Ishikawa (cell line): ENCODE results near the gene PTPRM.

ENCODE experiments used
- CEBPB ChIP-seq: IDR thresholded peaks from 2 replicates; pipeline ENCODE4 v1.6.1; 2012
- CREB1 ChIP-seq: IDR thresholded peaks from 2 replicates; pipeline ENCODE4 v1.6.1; 2012; ENCODE audit warnings: low read depth
- EGR1 ChIP-seq: IDR thresholded peaks from 2 replicates; pipeline ENCODE4 v1.6.1; 2012
- EP300 ChIP-seq: IDR thresholded peaks from 2 replicates; pipeline ENCODE4 v1.6.1; 2012; ENCODE audit warnings: borderline replicate concordance
- FOXM1 ChIP-seq: IDR thresholded peaks from 2 replicates; pipeline ENCODE4 v1.6.1; 2012; ENCODE audit warnings: low read depth, borderline replicate concordance
- NFIC ChIP-seq: IDR thresholded peaks from 2 replicates; pipeline ENCODE4 v1.6.1; 2012
- RAD21 ChIP-seq: IDR thresholded peaks from 2 replicates; pipeline ENCODE4 v1.6.1; 2012; ENCODE audit warnings: low read depth
- TAF1 ChIP-seq: IDR thresholded peaks from 2 replicates; pipeline ENCODE4 v1.6.1; 2012; ENCODE audit warnings: low read depth, mild to moderate bottlenecking
- TCF12 ChIP-seq: IDR thresholded peaks from 2 replicates; pipeline ENCODE4 v1.6.1; 2012; ENCODE audit warnings: low read depth
- TEAD4 ChIP-seq: IDR thresholded peaks from 2 replicates; pipeline ENCODE4 v1.6.1; 2012
- YY1 ChIP-seq: IDR thresholded peaks from 2 replicates; pipeline ENCODE4 v1.6.1; 2012; ENCODE audit warnings: low read depth
- ZBTB7A ChIP-seq: IDR thresholded peaks from 2 replicates; pipeline ENCODE4 v1.6.1; 2012; ENCODE audit warnings: low read depth
- TF ChIP-seq, protein P1 (sequence below): IDR thresholded peaks from 2 replicates; pipeline ENCODE4 v1.6.1; 2012; ENCODE audit warnings: low read depth, mild to moderate bottlenecking
- TF ChIP-seq, protein P2 (sequence below): IDR thresholded peaks from 2 replicates; pipeline ENCODE4 v1.6.1; 2012
- TF ChIP-seq, protein P3 (sequence below): IDR thresholded peaks from 2 replicates; pipeline ENCODE4 v1.6.1; 2012

The PTPRM gene

DNA sequence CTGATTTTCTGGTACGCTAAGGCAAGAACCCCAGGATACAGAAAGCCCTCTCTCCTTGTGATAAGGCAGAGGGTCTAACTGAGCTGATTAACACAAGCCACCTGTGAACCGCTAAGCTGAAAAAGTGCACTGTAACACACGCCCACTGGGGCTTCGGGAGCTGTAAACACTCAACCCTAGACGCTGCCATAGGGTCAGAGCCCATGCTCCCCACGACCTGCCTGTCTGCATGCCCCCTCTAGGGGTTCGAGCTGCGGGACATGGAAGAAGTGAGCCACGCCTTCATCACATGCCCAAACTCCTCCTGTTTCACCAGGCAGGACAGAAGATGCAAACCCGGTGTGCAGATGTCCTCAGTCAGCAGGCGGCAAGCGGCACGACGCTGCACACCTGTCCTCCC is 868.3 kb downstream of the PTPRM start:
- TF ChIP-seq ZBTB7A, result no peak
- TF ChIP-seq RAD21, result no peak
- no peak for TF ChIP-seq YY1
- TF ChIP-seq, protein P1, sequence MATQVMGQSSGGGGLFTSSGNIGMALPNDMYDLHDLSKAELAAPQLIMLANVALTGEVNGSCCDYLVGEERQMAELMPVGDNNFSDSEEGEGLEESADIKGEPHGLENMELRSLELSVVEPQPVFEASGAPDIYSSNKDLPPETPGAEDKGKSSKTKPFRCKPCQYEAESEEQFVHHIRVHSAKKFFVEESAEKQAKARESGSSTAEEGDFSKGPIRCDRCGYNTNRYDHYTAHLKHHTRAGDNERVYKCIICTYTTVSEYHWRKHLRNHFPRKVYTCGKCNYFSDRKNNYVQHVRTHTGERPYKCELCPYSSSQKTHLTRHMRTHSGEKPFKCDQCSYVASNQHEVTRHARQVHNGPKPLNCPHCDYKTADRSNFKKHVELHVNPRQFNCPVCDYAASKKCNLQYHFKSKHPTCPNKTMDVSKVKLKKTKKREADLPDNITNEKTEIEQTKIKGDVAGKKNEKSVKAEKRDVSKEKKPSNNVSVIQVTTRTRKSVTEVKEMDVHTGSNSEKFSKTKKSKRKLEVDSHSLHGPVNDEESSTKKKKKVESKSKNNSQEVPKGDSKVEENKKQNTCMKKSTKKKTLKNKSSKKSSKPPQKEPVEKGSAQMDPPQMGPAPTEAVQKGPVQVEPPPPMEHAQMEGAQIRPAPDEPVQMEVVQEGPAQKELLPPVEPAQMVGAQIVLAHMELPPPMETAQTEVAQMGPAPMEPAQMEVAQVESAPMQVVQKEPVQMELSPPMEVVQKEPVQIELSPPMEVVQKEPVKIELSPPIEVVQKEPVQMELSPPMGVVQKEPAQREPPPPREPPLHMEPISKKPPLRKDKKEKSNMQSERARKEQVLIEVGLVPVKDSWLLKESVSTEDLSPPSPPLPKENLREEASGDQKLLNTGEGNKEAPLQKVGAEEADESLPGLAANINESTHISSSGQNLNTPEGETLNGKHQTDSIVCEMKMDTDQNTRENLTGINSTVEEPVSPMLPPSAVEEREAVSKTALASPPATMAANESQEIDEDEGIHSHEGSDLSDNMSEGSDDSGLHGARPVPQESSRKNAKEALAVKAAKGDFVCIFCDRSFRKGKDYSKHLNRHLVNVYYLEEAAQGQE, result no peak
- no peak for TF ChIP-seq TCF12
- no peak for TF ChIP-seq EGR1
- no peak for TF ChIP-seq EP300
- no peak for TF ChIP-seq TAF1
- no peak for TF ChIP-seq FOXM1
- TF ChIP-seq, protein P2, sequence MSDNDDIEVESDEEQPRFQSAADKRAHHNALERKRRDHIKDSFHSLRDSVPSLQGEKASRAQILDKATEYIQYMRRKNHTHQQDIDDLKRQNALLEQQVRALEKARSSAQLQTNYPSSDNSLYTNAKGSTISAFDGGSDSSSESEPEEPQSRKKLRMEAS, result no peak
- no peak for TF ChIP-seq NFIC
- TF ChIP-seq TEAD4, result no peak

DNA sequence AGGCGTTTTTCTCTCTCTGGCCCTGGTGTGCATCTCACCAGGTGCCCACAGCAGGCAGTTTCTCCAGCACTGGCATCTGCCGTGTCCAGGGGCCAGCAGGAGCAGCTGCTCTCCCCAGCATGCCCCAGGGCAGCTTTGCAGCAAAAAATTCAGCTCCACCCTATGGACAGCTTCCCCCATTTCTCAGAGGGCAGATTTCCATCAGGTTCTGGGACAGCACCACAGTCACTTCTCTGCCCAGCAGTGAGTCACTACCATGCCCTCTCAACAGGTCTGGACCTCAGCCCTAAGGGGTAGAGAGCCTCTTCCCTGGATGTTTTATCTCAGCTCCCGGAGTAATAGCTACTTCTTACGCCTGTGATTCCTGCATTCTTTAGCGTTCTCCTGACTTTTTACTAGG is 871.9 kb downstream of the PTPRM start:
- TF ChIP-seq EGR1, result no peak
- TF ChIP-seq FOXM1, result no peak
- TF ChIP-seq NFIC, result no peak
- TF ChIP-seq CEBPB, result no peak
- no peak for TF ChIP-seq CREB1
- TF ChIP-seq, protein P3, sequence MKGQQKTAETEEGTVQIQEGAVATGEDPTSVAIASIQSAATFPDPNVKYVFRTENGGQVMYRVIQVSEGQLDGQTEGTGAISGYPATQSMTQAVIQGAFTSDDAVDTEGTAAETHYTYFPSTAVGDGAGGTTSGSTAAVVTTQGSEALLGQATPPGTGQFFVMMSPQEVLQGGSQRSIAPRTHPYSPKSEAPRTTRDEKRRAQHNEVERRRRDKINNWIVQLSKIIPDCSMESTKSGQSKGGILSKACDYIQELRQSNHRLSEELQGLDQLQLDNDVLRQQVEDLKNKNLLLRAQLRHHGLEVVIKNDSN, result no peak
- TF ChIP-seq TEAD4, result no peak
- no peak for TF ChIP-seq EP300
- TF ChIP-seq RAD21, result no peak
- no peak for TF ChIP-seq YY1
- TF ChIP-seq TAF1, result no peak
- no peak for TF ChIP-seq TCF12
- TF ChIP-seq ZBTB7A, result no peak
- TF ChIP-seq, protein P2, result no peak

DNA sequence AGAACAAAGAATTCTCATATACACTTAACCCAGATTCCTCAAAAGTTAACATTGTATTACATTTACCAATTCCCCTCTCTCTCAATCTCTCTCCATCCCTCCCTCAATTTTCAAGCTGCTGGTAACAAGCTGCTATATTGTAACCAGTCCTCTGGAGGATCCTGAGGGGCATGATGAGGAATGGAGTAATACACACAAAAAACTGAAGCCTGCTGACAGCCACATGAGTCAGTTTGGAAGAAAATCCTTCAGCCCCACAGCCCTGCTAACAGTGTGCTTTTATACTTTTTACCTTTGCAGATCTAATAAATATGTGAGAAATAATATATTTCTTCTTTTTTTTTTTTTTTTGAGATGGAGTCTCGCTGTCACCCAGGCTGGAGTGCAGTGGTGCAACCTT is 876.4 kb downstream of the PTPRM start:
- TF ChIP-seq TAF1 (no peak), CEBPB (no peak), TCF12 (no peak), ZBTB7A (no peak), YY1 (no peak), NFIC (no peak)

- TF ChIP-seq CEBPB, result no peak
- TF ChIP-seq, protein P1, result no peak
Observed at GRCh38 chr18:8448130-8448529, 881.0 kb downstream of the PTPRM start.

DNA sequence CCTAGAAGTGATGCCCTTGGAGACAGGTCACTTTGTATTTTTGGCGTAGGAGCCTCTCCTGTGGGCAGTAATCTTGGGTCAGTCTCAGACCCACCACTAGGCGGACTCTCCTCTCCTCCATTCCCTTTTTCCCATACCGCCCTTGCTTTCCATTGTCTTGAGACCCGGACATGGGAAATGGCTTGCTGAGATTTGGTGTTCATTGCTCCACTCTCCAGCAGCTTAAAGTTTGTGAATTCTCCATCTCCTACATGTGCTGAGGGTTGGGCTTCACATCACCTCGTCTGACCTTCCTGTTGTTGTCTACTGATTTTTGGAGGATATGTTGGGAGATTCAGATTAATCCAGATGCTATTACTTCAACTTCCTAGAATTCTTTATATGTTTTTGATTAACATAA is 882.9 kb downstream of the PTPRM start:
- TF ChIP-seq EGR1, result no peak

DNA sequence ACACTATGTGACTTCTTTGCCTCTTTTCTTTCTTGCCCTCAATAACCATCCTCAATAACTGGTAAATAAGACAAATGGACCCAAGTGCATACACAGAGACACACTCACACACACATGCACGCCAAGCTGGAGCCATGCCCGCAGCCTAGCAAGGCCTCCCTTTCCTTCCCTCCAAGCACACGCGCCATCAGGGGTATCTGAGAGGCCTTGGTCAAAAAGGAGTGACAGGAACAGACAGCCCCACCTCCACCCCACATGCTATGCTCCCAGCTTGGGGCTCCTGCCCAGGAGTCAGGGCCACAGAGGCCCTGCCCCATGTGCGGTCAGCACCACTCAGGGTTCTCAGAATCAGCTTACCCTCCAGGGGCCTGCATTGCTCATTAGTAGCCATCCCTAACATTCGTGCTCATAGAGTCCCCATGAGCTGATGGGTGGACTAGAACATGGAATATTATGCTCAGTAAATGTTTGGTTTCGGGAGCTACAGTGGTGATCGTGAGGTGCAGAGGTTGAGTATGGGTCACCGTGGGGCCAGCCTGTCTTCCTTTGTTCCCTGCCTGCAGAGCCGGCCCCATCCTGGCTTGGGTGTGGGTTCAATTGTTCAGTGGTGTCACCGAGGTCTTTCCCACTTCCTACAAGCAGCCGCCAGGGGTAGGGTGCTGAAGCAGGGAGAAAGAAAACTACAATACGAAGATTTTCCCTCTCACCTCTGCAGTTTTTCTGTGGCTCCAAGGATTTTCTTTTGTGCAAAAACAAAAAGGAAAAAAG is 884.0 kb downstream of the PTPRM start:
- no peak for TF ChIP-seq TEAD4
- TF ChIP-seq RAD21, result no peak
- TF ChIP-seq, protein P1, result no peak
- TF ChIP-seq YY1, result no peak
- TF ChIP-seq, protein P3, result no peak
- TF ChIP-seq TAF1, result no peak
- TF ChIP-seq CREB1, result no peak
- TF ChIP-seq EGR1, result no peak
- TF ChIP-seq FOXM1, result no peak
- no peak for TF ChIP-seq NFIC
- TF ChIP-seq TCF12, result no peak
- TF ChIP-seq EP300, result no peak
- no peak for TF ChIP-seq ZBTB7A
- TF ChIP-seq CEBPB, result no peak
- TF ChIP-seq, protein P2, result no peak
